ENCODE results near the gene RUNX3. TPM values are rescaled to one million over a fixed set of nuclear protein-coding genes. Genes with fewer than 3 reads are reported as not detected.

Gene RUNX3
- total RNA-seq, 1 donor from 2014 or later: 13.1 TPM

DNA sequence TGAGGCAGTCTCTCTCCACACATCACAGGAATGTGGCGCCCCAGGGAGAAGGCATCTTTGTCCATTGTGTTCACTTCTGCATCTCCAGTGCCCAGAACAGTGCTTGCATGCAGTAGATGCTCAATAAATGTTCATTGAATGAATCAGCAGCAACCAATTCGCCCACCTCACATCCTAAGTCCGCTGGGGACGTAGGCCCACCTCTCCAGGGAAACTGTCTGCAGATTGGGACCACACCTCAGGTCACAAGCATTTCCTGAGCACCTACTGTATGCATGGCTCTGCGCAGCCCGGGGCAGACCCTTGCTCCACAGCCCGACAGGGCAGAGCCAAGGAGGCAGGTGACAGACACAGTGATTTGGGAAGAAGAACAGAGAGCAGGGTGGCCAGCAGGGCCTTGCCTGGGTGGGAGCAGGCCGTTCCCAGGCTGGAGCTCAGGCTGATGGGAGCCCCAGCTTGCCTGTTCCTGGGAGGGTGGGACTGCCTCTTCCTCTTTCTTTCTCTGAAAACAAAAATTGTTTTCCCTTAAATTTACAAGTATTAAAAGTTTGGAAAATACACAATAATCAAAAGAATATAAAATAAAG, 25.8 kb upstream of the RUNX3 start:
- H3K9me3 ChIP-seq: no peaks in the 10 kb centered on the region
- ATAC-seq (no peak), DNase-seq (no peak)
- peaks cover 4% of the 10 kb centered on the region for H3K27me3 ChIP-seq
- TF ChIP-seq, protein P1, sequence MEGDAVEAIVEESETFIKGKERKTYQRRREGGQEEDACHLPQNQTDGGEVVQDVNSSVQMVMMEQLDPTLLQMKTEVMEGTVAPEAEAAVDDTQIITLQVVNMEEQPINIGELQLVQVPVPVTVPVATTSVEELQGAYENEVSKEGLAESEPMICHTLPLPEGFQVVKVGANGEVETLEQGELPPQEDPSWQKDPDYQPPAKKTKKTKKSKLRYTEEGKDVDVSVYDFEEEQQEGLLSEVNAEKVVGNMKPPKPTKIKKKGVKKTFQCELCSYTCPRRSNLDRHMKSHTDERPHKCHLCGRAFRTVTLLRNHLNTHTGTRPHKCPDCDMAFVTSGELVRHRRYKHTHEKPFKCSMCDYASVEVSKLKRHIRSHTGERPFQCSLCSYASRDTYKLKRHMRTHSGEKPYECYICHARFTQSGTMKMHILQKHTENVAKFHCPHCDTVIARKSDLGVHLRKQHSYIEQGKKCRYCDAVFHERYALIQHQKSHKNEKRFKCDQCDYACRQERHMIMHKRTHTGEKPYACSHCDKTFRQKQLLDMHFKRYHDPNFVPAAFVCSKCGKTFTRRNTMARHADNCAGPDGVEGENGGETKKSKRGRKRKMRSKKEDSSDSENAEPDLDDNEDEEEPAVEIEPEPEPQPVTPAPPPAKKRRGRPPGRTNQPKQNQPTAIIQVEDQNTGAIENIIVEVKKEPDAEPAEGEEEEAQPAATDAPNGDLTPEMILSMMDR (IDR thresholded peaks at IDR 0.05): no peak
- no peaks in the 10 kb centered on the region for H3K36me3 ChIP-seq
- H3K4me3 ChIP-seq: no peak overlapping the region
- H3K27ac ChIP-seq: no peak overlapping the region
- intact Hi-C loops (cut with DNase I): no loop called here
- no peaks in the 10 kb centered on the region for H3K4me1 ChIP-seq

DNA sequence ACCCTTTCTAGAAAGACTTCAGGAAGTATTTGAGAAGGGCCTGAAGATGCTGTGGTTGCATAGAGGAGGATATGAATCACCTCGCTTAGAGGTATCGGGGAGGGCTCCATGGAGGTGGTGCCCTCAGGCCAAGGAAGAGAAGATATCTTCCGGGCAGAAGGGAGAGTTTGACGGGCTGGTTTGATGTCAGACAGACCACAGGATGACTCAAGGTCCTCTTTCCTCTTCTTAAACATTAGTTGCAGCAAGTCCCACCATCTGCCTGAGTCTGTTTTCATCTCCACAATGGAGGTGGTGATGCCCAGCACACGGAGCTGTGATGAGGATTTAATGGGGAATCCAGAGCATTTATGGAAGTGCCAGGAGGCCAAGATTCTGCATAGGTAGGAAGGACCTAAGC, 25.1 kb upstream of the RUNX3 start:
- H3K27ac ChIP-seq: no peak overlapping the region
- ATAC-seq (no peak), DNase-seq (no peak)
- H3K4me3 ChIP-seq: no peak overlapping the region
- no peaks in the 10 kb centered on the region for H3K27me3 ChIP-seq
- TF ChIP-seq, protein P1 (IDR thresholded peaks at IDR 0.05): no peak
- H3K9me3 ChIP-seq: no peaks in the 10 kb centered on the region
- intact Hi-C loops (cut with DNase I): no loop called here
- H3K36me3 ChIP-seq: no peaks in the 10 kb centered on the region
- no peaks in the 10 kb centered on the region for H3K4me1 ChIP-seq

DNA sequence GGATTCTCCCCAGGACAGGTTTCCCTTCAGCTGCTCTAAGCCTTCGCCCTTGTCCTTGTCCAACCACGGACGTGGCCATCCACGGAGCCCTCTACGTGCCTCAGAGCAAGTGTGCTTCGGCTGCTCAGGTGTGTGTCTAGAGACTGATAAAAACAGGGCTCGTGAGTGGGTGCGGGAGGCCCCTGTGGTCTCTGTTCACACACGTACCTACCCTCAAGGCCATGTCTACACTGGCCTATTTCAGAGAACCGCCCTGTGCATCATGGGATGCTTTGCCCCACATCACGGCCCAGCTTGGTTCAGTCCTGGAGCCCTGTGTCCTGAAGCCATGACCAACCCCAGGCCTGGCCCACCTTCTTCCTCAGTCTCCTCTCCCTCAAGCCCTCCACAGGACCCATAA, 24.6 kb upstream of the RUNX3 start:
- no peak overlapping the region for H3K27ac ChIP-seq
- H3K36me3 ChIP-seq: no peaks in the 10 kb centered on the region
- ATAC-seq: no peak
- H3K27me3 ChIP-seq: no peaks in the 10 kb centered on the region
- intact Hi-C loops (cut with DNase I): no loop called here
- TF ChIP-seq, protein P1 (IDR thresholded peaks at IDR 0.05): no peak
- H3K9me3 ChIP-seq: no peaks in the 10 kb centered on the region
- no peak overlapping the region for H3K4me3 ChIP-seq
- H3K4me1 ChIP-seq: no peaks in the 10 kb centered on the region
- no peak for DNase-seq

DNA sequence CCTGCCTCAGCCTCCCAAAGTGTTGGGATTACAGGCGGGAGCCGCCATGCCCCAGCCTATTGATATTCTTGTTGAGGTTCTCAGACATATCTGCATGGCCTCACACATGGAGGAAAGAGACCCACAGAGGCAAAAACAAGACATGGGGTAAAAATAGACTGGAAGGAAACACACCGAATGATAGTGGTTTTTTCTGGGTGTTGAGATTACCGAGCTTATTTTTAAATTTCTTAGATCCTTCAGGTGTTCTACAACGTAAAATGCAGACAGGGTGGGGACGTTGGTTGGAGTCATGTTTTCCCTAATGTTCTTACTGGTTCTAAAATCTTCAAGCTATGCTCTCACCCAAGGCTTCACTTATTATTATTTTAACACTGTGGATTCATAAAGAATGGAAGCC, 23.9 kb upstream of the RUNX3 start:
- H3K36me3 ChIP-seq: no peaks in the 10 kb centered on the region
- intact Hi-C loops (cut with DNase I): no loop called here
- H3K4me3 ChIP-seq: no peak overlapping the region
- H3K4me1 ChIP-seq: no peaks in the 10 kb centered on the region
- ATAC-seq (no peak), DNase-seq (no peak)
- no peak overlapping the region for H3K27ac ChIP-seq
- H3K9me3 ChIP-seq: no peaks in the 10 kb centered on the region
- TF ChIP-seq, protein P1 (IDR thresholded peaks at IDR 0.05): no peak
- no peaks in the 10 kb centered on the region for H3K27me3 ChIP-seq

DNA sequence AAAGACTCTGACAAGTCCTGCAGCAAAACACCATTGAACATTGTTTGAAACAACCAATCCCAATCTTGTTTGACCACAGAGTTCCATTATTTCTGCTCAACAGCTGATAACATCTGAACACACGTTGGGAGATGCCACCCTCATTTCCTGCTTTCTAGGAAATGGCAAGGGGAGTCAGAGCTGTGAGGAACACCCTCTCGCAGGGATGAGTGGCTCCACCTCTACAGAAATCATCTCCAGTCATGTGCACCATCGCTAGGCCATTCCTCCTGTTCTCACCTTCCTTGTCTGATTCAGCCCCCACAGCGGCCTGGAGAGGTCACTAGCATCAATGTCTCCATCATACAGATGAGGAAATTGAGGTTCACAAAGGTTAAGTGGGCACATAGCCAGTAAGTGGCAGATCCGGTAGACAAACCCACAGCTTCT, 22.4 kb upstream of the RUNX3 start:
- intact Hi-C loops (cut with DNase I): no loop called here
- Histone ChIP-seq H3K9me3 (no peaks in the 10 kb centered on the region), H3K4me3 (no peak overlapping the region), H3K36me3 (no peaks in the 10 kb centered on the region), H3K27me3 (no peaks in the 10 kb centered on the region), H3K27ac (no peak overlapping the region), H3K4me1 (no peaks in the 10 kb centered on the region)
- ATAC-seq: no peak
- TF ChIP-seq, protein P1 (IDR thresholded peaks at IDR 0.05): no peak
- no peak for DNase-seq

All from upper lobe of right lung (tissue), 1 donor.